HG02970 (cell line): ENCODE data around the gene ZNF160.
"Not testable (repeated sequence)": the region's sequence is repeated elsewhere in the genome, so short reads cannot be mapped to it uniquely, and the experiment has no call there.

Experiments
- ATAC-seq: cut with Tn5 transposase; IDR thresholded peaks from one replicate; pipeline ENCODE4 v1.9.1; 2021; ENCODE audit warnings: mild to moderate bottlenecking, moderate library complexity, moderate number of reproducible peaks; ENCODE audit not compliant: unreplicated experiment, low FRiP score

ZNF160 gene

GRCh38 chr19:53034054-53034453 is 69.2 kb downstream of the ZNF160 start:
- ATAC-seq, result no peak

GRCh38 chr19:53028306-53028705 is 74.9 kb downstream of the ZNF160 start:
- not testable (repeated sequence) for ATAC-seq

GRCh38 chr19:53019684-53020083 is 83.5 kb downstream of the ZNF160 start:
- ATAC-seq, result no peak
